ENCODE results near the gene SERPINE3.

The SERPINE3 gene

GRCh38 chr13:51371768-51372399 lies 32.4 kb downstream of the SERPINE3 start:
- H3K4me3 ChIP-seq (ENCODE audit: low read length) = no peak overlapping the region
- no peak overlapping the region for H3K9ac ChIP-seq (ENCODE audit: low read length)
- no peaks in the 10 kb centered on the region for H4K20me1 ChIP-seq (ENCODE audit: insufficient read depth, low read length)
- H3K79me2 ChIP-seq (ENCODE audit: low read length) = no peaks in the 10 kb centered on the region
- H3K4me2 ChIP-seq (ENCODE audit: low read depth, low read length) = no peak overlapping the region
- no peaks in the 10 kb centered on the region for H3K9me2 ChIP-seq (replicated peaks; ENCODE audit: insufficient read depth, low read length)
- H3K36me3 ChIP-seq (replicated peaks; ENCODE audit: insufficient read depth, low read length) = no peaks in the 10 kb centered on the region
- no peaks in the 10 kb centered on the region for H3F3A ChIP-seq (ENCODE audit: insufficient read depth, low read length)
- no peak for DNase-seq
- H2AFZ ChIP-seq (ENCODE audit: low read length) = no peak overlapping the region
- H3K4me1 ChIP-seq (ENCODE audit: low read length) = no peaks in the 10 kb centered on the region
- H3K27me3 ChIP-seq (replicated peaks; ENCODE audit: insufficient read depth, low read length) = no peaks in the 10 kb centered on the region
- no peaks in the 10 kb centered on the region for H3K9me3 ChIP-seq (replicated peaks; ENCODE audit: insufficient read depth, low read length)
- H3K27ac ChIP-seq (ENCODE audit: low read length) = no peak overlapping the region
- TF ChIP-seq EZH2phosphoT487 (IDR thresholded peaks at IDR 0.05; ENCODE audit: low read length) = no peak
- no peak for TF ChIP-seq EZH2 (optimal IDR thresholded peaks at IDR 0.05; ENCODE audit: low read depth, low read length)
- TF ChIP-seq CTCF (IDR thresholded peaks at IDR 0.05; ENCODE audit: low read length) = no peak

- TF ChIP-seq EZH2phosphoT487 (IDR thresholded peaks at IDR 0.05; ENCODE audit: low read length) = no peak
- TF ChIP-seq CTCF (IDR thresholded peaks at IDR 0.05; ENCODE audit: low read length) = no peak
- no peak for TF ChIP-seq EZH2 (optimal IDR thresholded peaks at IDR 0.05; ENCODE audit: low read depth, low read length)
- H3K4me3 ChIP-seq (ENCODE audit: low read length) = no peak overlapping the region
- H3K4me2 ChIP-seq (ENCODE audit: low read depth, low read length) = no peak overlapping the region
- H3K27ac ChIP-seq (ENCODE audit: low read length) = no peak overlapping the region
- no peaks in the 10 kb centered on the region for H3F3A ChIP-seq (ENCODE audit: insufficient read depth, low read length)
- no peaks in the 10 kb centered on the region for H3K9me2 ChIP-seq (replicated peaks; ENCODE audit: insufficient read depth, low read length)
- H2AFZ ChIP-seq (ENCODE audit: low read length) = no peak overlapping the region
- DNase-seq = no peak
- no peaks in the 10 kb centered on the region for H3K4me1 ChIP-seq (ENCODE audit: low read length)
- no peak overlapping the region for H3K9ac ChIP-seq (ENCODE audit: low read length)
- no peaks in the 10 kb centered on the region for H3K27me3 ChIP-seq (replicated peaks; ENCODE audit: insufficient read depth, low read length)
- H3K36me3 ChIP-seq (replicated peaks; ENCODE audit: insufficient read depth, low read length) = no peaks in the 10 kb centered on the region
- H4K20me1 ChIP-seq (ENCODE audit: insufficient read depth, low read length) = no peaks in the 10 kb centered on the region
- no peaks in the 10 kb centered on the region for H3K9me3 ChIP-seq (replicated peaks; ENCODE audit: insufficient read depth, low read length)
- H3K79me2 ChIP-seq (ENCODE audit: low read length) = no peaks in the 10 kb centered on the region
Observed at GRCh38 chr13:51373451-51373850, 34.0 kb downstream of the SERPINE3 start.

DNA sequence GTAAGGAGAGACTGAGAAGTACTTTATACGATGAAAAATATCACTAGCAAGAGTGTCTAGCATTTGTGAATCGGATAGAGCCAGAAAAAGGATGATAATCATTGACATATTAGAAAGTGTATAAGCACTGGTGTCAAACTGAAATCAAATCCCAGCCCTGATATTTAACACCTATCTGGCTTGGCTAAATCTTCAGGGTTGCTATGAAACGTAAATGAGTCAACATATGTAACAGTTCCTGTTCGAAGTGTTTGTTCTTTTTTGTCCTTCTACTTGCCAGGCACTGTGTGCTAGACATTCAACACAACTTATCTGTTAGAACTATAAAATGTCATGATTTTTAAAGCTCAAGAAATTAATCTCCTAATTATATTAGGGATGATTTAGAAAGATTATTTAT lies 40.8 kb downstream of the SERPINE3 start:
- Histone ChIP-seq H2AFZ (ENCODE audit: low read length) (no peak overlapping the region), H4K20me1 (ENCODE audit: insufficient read depth, low read length) (no peaks in the 10 kb centered on the region), H3K9me2 (replicated peaks; ENCODE audit: insufficient read depth, low read length) (no peaks in the 10 kb centered on the region), H3K4me2 (ENCODE audit: low read depth, low read length) (no peak overlapping the region), H3K36me3 (replicated peaks; ENCODE audit: insufficient read depth, low read length) (no peaks in the 10 kb centered on the region), H3K4me3 (ENCODE audit: low read length) (no peak overlapping the region), H3F3A (ENCODE audit: insufficient read depth, low read length) (no peaks in the 10 kb centered on the region), H3K9ac (ENCODE audit: low read length) (no peak overlapping the region), H3K4me1 (ENCODE audit: low read length) (no peaks in the 10 kb centered on the region), H3K27ac (ENCODE audit: low read length) (no peak overlapping the region), H3K9me3 (replicated peaks; ENCODE audit: insufficient read depth, low read length) (no peaks in the 10 kb centered on the region; the same call in 1 of the 2 replicates), H3K27me3 (replicated peaks; ENCODE audit: insufficient read depth, low read length) (no peaks in the 10 kb centered on the region), H3K79me2 (ENCODE audit: low read length) (no peaks in the 10 kb centered on the region)
- TF ChIP-seq EZH2 (optimal IDR thresholded peaks at IDR 0.05; ENCODE audit: low read depth, low read length) (no peak), EZH2phosphoT487 (IDR thresholded peaks at IDR 0.05; ENCODE audit: low read length) (no peak), CTCF (IDR thresholded peaks at IDR 0.05; ENCODE audit: low read length) (no peak)
- DNase-seq = no peak

All from MM.1S (cell line).